DMS153 treated with DMSO at 0.1 percent for 48 hours (cell line): ENCODE data around the gene YPEL5.
"Not testable (repeated sequence)": the region's sequence is repeated elsewhere in the genome, so short reads cannot be mapped to it uniquely, and the experiment has no call there.

ENCODE experiments used
- DNase-seq: peaks from one replicate; lab custom pipeline; 2025; ENCODE audit not compliant: unreplicated experiment; lab: John Stamatoyannopoulos, UW

Gene YPEL5

GRCh38 chr2:30146337-30147195, at the start of gene YPEL5:
Gene YPEL5 (plus strand): TSS chr2:30147007. CDS start chr2:30156652, 9,645 bp downstream.
- peak; percentile 97 for DNase-seq

- DNase-seq, result no peak
Measured at GRCh38 chr2:30098266-30099005, 48.4 kb upstream of the YPEL5 start.

GRCh38 chr2:30099366-30099765, 47.4 kb upstream of the YPEL5 start:
- not testable (repeated sequence) for DNase-seq

- not testable (repeated sequence) for DNase-seq
Measured at GRCh38 chr2:30100691-30101090, 46.1 kb upstream of the YPEL5 start.

GRCh38 chr2:30104307-30104706, 42.5 kb upstream of the YPEL5 start:
- no peak for DNase-seq

GRCh38 chr2:30105556-30105955, 41.3 kb upstream of the YPEL5 start:
- no peak for DNase-seq

GRCh38 chr2:30106543-30106942, 40.3 kb upstream of the YPEL5 start:
- no peak for DNase-seq

- DNase-seq, result no peak
Measured at GRCh38 chr2:30108192-30108591, 38.6 kb upstream of the YPEL5 start.

- DNase-seq, result no peak
Measured at GRCh38 chr2:30108851-30109250, 38.0 kb upstream of the YPEL5 start.

GRCh38 chr2:30109856-30110255, 37.0 kb upstream of the YPEL5 start:
- DNase-seq, result no peak

GRCh38 chr2:30110773-30111172, 36.0 kb upstream of the YPEL5 start:
- no peak for DNase-seq

- DNase-seq, result not testable (repeated sequence)
Measured at GRCh38 chr2:30111186-30111585, 35.6 kb upstream of the YPEL5 start.

- DNase-seq, result no peak
Measured at GRCh38 chr2:30112561-30112960, 34.2 kb upstream of the YPEL5 start.

GRCh38 chr2:30113617-30114293, 33.1 kb upstream of the YPEL5 start:
- no peak for DNase-seq

GRCh38 chr2:30115141-30115980, 31.4 kb upstream of the YPEL5 start:
- peak; percentile 66 for DNase-seq

- no peak for DNase-seq
Measured at GRCh38 chr2:30115981-30116285, 30.9 kb upstream of the YPEL5 start.

- DNase-seq, result no peak
Measured at GRCh38 chr2:30122362-30122761, 24.4 kb upstream of the YPEL5 start.

- no peak for DNase-seq
Measured at GRCh38 chr2:30127016-30127893, 19.6 kb upstream of the YPEL5 start.

GRCh38 chr2:30134582-30134981, 12.2 kb upstream of the YPEL5 start:
- DNase-seq, result no peak

GRCh38 chr2:30135541-30135940, 11.3 kb upstream of the YPEL5 start:
- DNase-seq, result no peak
